PC-9 (cell line): ENCODE data around the gene CC2D1B.

Source experiments
- CTCF ChIP-seq: fragments of 200-600 bp; sonication (generic); conservative IDR thresholded peaks from 2 replicates; pipeline ENCODE4 v1.6.1; 2017; ENCODE audit warnings: mixed run types, antibody characterized with exemption, mild to moderate bottlenecking, moderate library complexity
- EZH2 ChIP-seq: fragments of 200-600 bp; sonication (generic); IDR thresholded peaks from 2 replicates; pipeline ENCODE4 v1.8.0; 2017; ENCODE audit warnings: antibody characterized with exemption, low read depth

- TF ChIP-seq CTCF (no peak), EZH2 (no peak)
Observed at GRCh38 chr1:52386458-52386857, 20.5 kb upstream of the CC2D1B start.
